Measurements from ENCODE around the gene CMTM4. TPM values are rescaled to one million over a fixed set of nuclear protein-coding genes. Genes with fewer than 3 reads are reported as not detected.

The CMTM4 gene
- total RNA-seq, 4 donors from 2014 or later: 14.2 to 22.7 (median 19.6) TPM

GRCh38 chr16:66658143-66658859 lies 38.2 kb downstream of the CMTM4 start:
- TF ChIP-seq CTCF (IDR thresholded peaks at IDR 0.05) (no peak), POLR2A (IDR thresholded peaks at IDR 0.05) (no peak), EP300 (IDR thresholded peaks at IDR 0.05) (no peak)
- Histone ChIP-seq H3K9me3 (no peaks in the 10 kb centered on the region), H3K4me3 (no peak overlapping the region), H3K36me3 (no peaks in the 10 kb centered on the region), H3K27ac (no peak overlapping the region), H3K4me1 (peaks cover 0 to 32% (median 9%) of the 10 kb centered on the region in 4 donors), H3K27me3 (no peaks in the 10 kb centered on the region)
- no peak for DNase-seq (ENCODE audit: low spot score in 2 of 2)
- 72 to 78% methylated on average over 6 of the region's 6 CpGs for WGBS, 2 donors

GRCh38 chr16:66656547-66656946 lies 40.0 kb downstream of the CMTM4 start:
- WGBS, 2 donors: 86 to 91% methylated on average over 3 of the region's 3 CpGs
- Histone ChIP-seq H3K4me3 (no peak overlapping the region), H3K4me1 (peaks cover 0 to 16% (median 9%) of the 10 kb centered on the region in 4 donors), H3K27me3 (no peaks in the 10 kb centered on the region), H3K36me3 (no peaks in the 10 kb centered on the region), H3K27ac (no peak overlapping the region), H3K9me3 (no peaks in the 10 kb centered on the region)
- no peak for DNase-seq (ENCODE audit: low spot score in 2 of 2)
- TF ChIP-seq EP300 (IDR thresholded peaks at IDR 0.05) (no peak), CTCF (IDR thresholded peaks at IDR 0.05) (no peak), POLR2A (IDR thresholded peaks at IDR 0.05) (no peak)

- Histone ChIP-seq H3K27me3 (no peaks in the 10 kb centered on the region), H3K27ac (no peak overlapping the region), H3K4me3 (no peak overlapping the region), H3K9me3 (no peaks in the 10 kb centered on the region), H3K36me3 (no peaks in the 10 kb centered on the region), H3K4me1 (peaks cover 0 to 13% (median 7%) of the 10 kb centered on the region in 4 donors)
- no peak for DNase-seq (ENCODE audit: low spot score in 2 of 2)
- no peak for TF ChIP-seq EP300 (IDR thresholded peaks at IDR 0.05)
- no peak for TF ChIP-seq POLR2A (IDR thresholded peaks at IDR 0.05)
- TF ChIP-seq CTCF (IDR thresholded peaks at IDR 0.05): no peak
- WGBS, 2 donors: 89 to 96% methylated on average over 6 of the region's 6 CpGs
These were observed 42.8 kb downstream of the CMTM4 start for GRCh38 chr16:66653581-66654350.

- Histone ChIP-seq H3K4me3 (no peak overlapping the region), H3K9me3 (no peaks in the 10 kb centered on the region), H3K4me1 (peaks cover 0 to 13% (median 7%) of the 10 kb centered on the region in 4 donors), H3K27me3 (no peaks in the 10 kb centered on the region), H3K27ac (no peak overlapping the region), H3K36me3 (no peaks in the 10 kb centered on the region)
- DNase-seq (ENCODE audit: low spot score in 2 of 2): no peak
- WGBS, 2 donors: 70 to 72% methylated on average over 7 of the region's 7 CpGs
- TF ChIP-seq CTCF (IDR thresholded peaks at IDR 0.05) (no peak), POLR2A (IDR thresholded peaks at IDR 0.05) (no peak), EP300 (IDR thresholded peaks at IDR 0.05) (no peak)
These were observed 43.7 kb downstream of the CMTM4 start for GRCh38 chr16:66652661-66653360.

Measured in tibial nerve (tissue), 4 donors.